ENCODE data around the gene MAST4. TPM values are rescaled to one million over a fixed set of nuclear protein-coding genes. Genes with fewer than 3 reads are reported as not detected.

The MAST4 gene
- polyA plus RNA-seq, 1 donor (not counting 4 experiments of a cell fraction or from before 2014, with no cell fraction given), result 19.8 TPM

DNA sequence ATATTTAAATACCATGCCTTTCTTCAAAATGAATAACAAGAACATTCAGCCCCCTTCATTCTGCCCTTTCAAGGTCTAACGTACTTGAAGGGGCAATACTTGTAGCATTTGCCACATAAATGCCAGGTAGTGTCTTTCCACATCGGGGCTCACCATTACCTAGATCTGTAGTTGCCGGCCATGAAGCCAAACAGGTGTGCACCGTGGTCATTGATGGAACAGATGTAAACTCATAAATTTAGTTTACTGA, 407.4 kb downstream of the MAST4 start:
- TF ChIP-seq, protein P1, sequence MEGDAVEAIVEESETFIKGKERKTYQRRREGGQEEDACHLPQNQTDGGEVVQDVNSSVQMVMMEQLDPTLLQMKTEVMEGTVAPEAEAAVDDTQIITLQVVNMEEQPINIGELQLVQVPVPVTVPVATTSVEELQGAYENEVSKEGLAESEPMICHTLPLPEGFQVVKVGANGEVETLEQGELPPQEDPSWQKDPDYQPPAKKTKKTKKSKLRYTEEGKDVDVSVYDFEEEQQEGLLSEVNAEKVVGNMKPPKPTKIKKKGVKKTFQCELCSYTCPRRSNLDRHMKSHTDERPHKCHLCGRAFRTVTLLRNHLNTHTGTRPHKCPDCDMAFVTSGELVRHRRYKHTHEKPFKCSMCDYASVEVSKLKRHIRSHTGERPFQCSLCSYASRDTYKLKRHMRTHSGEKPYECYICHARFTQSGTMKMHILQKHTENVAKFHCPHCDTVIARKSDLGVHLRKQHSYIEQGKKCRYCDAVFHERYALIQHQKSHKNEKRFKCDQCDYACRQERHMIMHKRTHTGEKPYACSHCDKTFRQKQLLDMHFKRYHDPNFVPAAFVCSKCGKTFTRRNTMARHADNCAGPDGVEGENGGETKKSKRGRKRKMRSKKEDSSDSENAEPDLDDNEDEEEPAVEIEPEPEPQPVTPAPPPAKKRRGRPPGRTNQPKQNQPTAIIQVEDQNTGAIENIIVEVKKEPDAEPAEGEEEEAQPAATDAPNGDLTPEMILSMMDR (optimal IDR thresholded peaks at IDR 0.05 in 1 of 3, IDR thresholded peaks at IDR 0.05 in 1 of 3, conservative IDR thresholded peaks at IDR 0.05 in 1 of 3; ENCODE audit: extremely low read depth in 1 of 3, insufficient read depth in 2 of 3, low read length in 3 of 3), result no peak
- TF ChIP-seq EZH2 (IDR thresholded peaks at IDR 0.05; ENCODE audit: low read length), result no peak
- H2AFZ ChIP-seq (ENCODE audit: control insufficient read depth, low read length), result no peak overlapping the region

DNA sequence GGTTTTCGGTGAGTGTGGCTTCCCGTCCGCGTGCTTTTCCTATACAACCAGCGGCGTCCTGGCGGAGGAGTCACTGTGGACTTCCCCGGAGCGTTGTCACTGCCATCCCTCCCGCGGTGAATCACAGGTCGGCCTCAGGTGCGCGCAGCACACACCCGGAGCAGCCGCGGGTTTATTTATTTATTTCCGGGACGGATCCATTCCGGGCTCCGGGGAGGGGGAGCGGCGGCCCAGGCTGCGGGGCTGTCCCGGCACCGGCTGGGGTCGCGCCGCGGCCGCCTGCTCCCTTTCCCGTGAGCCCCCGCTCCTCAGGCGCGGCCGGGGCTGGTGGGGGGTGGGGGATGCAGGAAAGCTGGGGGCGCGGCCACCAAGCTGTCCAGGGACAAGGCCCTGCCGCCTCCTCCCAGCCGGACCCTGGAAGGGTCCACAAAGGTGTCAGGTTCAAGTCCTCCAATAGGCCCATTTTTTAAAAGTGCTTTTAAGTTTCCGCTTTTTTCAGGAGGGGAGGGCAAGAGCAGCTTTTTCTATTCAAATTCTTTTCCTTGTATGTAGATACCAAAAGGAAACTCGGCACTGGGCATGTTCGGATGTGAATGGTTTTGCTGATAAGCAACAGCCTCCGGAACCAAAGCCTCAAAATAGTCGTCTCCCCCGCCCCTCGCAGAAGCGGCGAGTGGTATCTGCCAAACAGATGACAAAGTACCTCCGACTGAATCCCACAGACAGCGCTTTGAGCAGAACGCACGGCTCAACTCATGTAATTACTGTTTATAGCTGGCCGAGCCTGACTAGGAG, 407.9 kb downstream of the MAST4 start:
- peak overlapping the region; percentile 97 for H3K27ac ChIP-seq (ENCODE audit: control insufficient read depth, insufficient read depth, low read length)
- H4K20me1 ChIP-seq (ENCODE audit: control insufficient read depth, extremely low read depth, insufficient read depth, low read length), result no peaks in the 10 kb centered on the region
- dilution Hi-C loops (cut with MboI; ENCODE audit: extremely low pct_ligation_motif_present, low sequenced_read_pairs), result no loop called here
- DNase-seq (ENCODE audit: low read depth, low spot score) (peak; percentile 73), FAIRE-seq (peak; percentile 68)
- H3K9me1 ChIP-seq (ENCODE audit: control insufficient read depth, extremely low read depth, insufficient read depth, low read length), result no peaks in the 10 kb centered on the region
- H3K9me3 ChIP-seq (ENCODE audit: control insufficient read depth, low read depth, low read length), result no peaks in the 10 kb centered on the region
- no peaks in the 10 kb centered on the region for H3K36me3 ChIP-seq (ENCODE audit: control insufficient read depth in 2 of 2, extremely low read depth in 1 of 2, insufficient read depth in 2 of 2, low read length in 2 of 2)
- H3K4me1 ChIP-seq (ENCODE audit: control insufficient read depth, extremely low read depth, insufficient read depth, low read length), result peaks cover 36% of the 10 kb centered on the region
- peak overlapping the region; percentile 92 for H3K4me2 ChIP-seq (ENCODE audit: control insufficient read depth, extremely low read depth, insufficient read depth, low read depth, low read length)
- peak overlapping the region; percentile 66 to 98 (median 87) for H3K4me3 ChIP-seq (ENCODE audit: control insufficient read depth in 2 of 3, extremely low read depth in 1 of 3, insufficient read depth in 2 of 3, low read depth in 1 of 3, low read length in 3 of 3)
- peak overlapping the region; percentile 18 for H2AFZ ChIP-seq (ENCODE audit: control insufficient read depth, low read length)
- H3K79me2 ChIP-seq (ENCODE audit: control insufficient read depth, insufficient read depth, low read length), result peaks cover 44% of the 10 kb centered on the region
- peak overlapping the region; percentile 97 for H3K9ac ChIP-seq (ENCODE audit: control insufficient read depth, extremely low read depth, insufficient read depth, low read length)
- no peak for TF ChIP-seq EZH2 (IDR thresholded peaks at IDR 0.05; ENCODE audit: low read length)
- TF ChIP-seq, protein P1 (optimal IDR thresholded peaks at IDR 0.05 in 1 of 3, IDR thresholded peaks at IDR 0.05 in 1 of 3, conservative IDR thresholded peaks at IDR 0.05 in 1 of 3; ENCODE audit: extremely low read depth in 1 of 3, insufficient read depth in 2 of 3, low read length in 3 of 3), result no peak
- H3K27me3 ChIP-seq (ENCODE audit: control insufficient read depth, extremely low read depth, insufficient read depth, low read length), result no peaks in the 10 kb centered on the region

More for the DNA sequence above, 407.4 kb downstream of the MAST4 start:
- no peaks in the 10 kb centered on the region for H3K27me3 ChIP-seq (ENCODE audit: control insufficient read depth, extremely low read depth, insufficient read depth, low read length)
- H3K4me3 ChIP-seq (ENCODE audit: control insufficient read depth in 2 of 3, extremely low read depth in 1 of 3, insufficient read depth in 2 of 3, low read depth in 1 of 3, low read length in 3 of 3), result peak overlapping the region; percentile 64 to 70 (median 66)
- DNase-seq (ENCODE audit: low read depth, low spot score) (no peak), FAIRE-seq (no peak)
- H3K27ac ChIP-seq (ENCODE audit: control insufficient read depth, insufficient read depth, low read length), result peak overlapping the region; percentile 86
- no peaks in the 10 kb centered on the region for H4K20me1 ChIP-seq (ENCODE audit: control insufficient read depth, extremely low read depth, insufficient read depth, low read length)
- H3K9me3 ChIP-seq (ENCODE audit: control insufficient read depth, low read depth, low read length), result no peaks in the 10 kb centered on the region
- H3K79me2 ChIP-seq (ENCODE audit: control insufficient read depth, insufficient read depth, low read length), result peaks cover 38% of the 10 kb centered on the region
- peaks cover 31% of the 10 kb centered on the region for H3K4me1 ChIP-seq (ENCODE audit: control insufficient read depth, extremely low read depth, insufficient read depth, low read length)
- no peaks in the 10 kb centered on the region for H3K9me1 ChIP-seq (ENCODE audit: control insufficient read depth, extremely low read depth, insufficient read depth, low read length)
- no peaks in the 10 kb centered on the region for H3K36me3 ChIP-seq (ENCODE audit: control insufficient read depth in 2 of 2, extremely low read depth in 1 of 2, insufficient read depth in 2 of 2, low read length in 2 of 2)
- peak overlapping the region; percentile 86 for H3K4me2 ChIP-seq (ENCODE audit: control insufficient read depth, extremely low read depth, insufficient read depth, low read depth, low read length)
- H3K9ac ChIP-seq (ENCODE audit: control insufficient read depth, extremely low read depth, insufficient read depth, low read length), result peak overlapping the region; percentile 97
- dilution Hi-C loops (cut with MboI; ENCODE audit: extremely low pct_ligation_motif_present, low sequenced_read_pairs), result no loop called here

All from keratinocyte (primary cell).